Measurements from ENCODE around the gene APAF1.
"Not testable (repeated sequence)": the region's sequence is repeated elsewhere in the genome, so short reads cannot be mapped to it uniquely, and the experiment has no call there.

APAF1 gene

GRCh38 chr12:98644712-98645571 is at the start of gene APAF1, which contains the start of gene IKBIP:
TSS of gene APAF1 (plus strand) at chr12:98645290. CDS start at chr12:98648360, 3,070 bp downstream.
TSS of gene IKBIP (minus strand) at chr12:98644788. CDS start at chr12:98644701, 87 bp downstream.
- peak; percentile 97 for DNase-seq (ENCODE audit: low spot score)

GRCh38 chr12:98597313-98597712 is 47.8 kb upstream of the APAF1 start:
- not testable (repeated sequence) for DNase-seq (ENCODE audit: low spot score)

GRCh38 chr12:98601924-98602323 is 43.2 kb upstream of the APAF1 start:
- no peak for DNase-seq (ENCODE audit: low spot score)

GRCh38 chr12:98606359-98606988 is 38.6 kb upstream of the APAF1 start:
- no peak for DNase-seq (ENCODE audit: low spot score)

GRCh38 chr12:98610596-98610995 is 34.5 kb upstream of the APAF1 start:
- DNase-seq (ENCODE audit: low spot score) = no peak

- no peak for DNase-seq (ENCODE audit: low spot score)
Measured at GRCh38 chr12:98612696-98613334, 32.3 kb upstream of the APAF1 start.

GRCh38 chr12:98618952-98619351 is 26.1 kb upstream of the APAF1 start:
- no peak for DNase-seq (ENCODE audit: low spot score)

GRCh38 chr12:98635657-98636323 is 9.3 kb upstream of the APAF1 start:
- peak; percentile 23 for DNase-seq (ENCODE audit: low spot score)

- no peak for DNase-seq (ENCODE audit: low spot score)
Measured at GRCh38 chr12:98637068-98637467, 8.0 kb upstream of the APAF1 start.

GRCh38 chr12:98638009-98638408 is 7.1 kb upstream of the APAF1 start:
- no peak for DNase-seq (ENCODE audit: low spot score)

GRCh38 chr12:98639491-98639890 is 5.6 kb upstream of the APAF1 start:
- no peak for DNase-seq (ENCODE audit: low spot score)

GRCh38 chr12:98642801-98643200 is 2.3 kb upstream of the APAF1 start:
- DNase-seq (ENCODE audit: low spot score) = not testable (repeated sequence)

GRCh38 chr12:98644433-98644711 is 718 bp upstream of the APAF1 start:
- no peak for DNase-seq (ENCODE audit: low spot score)

- peak; percentile 22 for DNase-seq (ENCODE audit: low spot score)
Measured at GRCh38 chr12:98645572-98646067, 530 bp downstream of the APAF1 start.

- DNase-seq (ENCODE audit: low spot score) = no peak
Measured at GRCh38 chr12:98646294-98647090, 1.4 kb downstream of the APAF1 start.

- no peak for DNase-seq (ENCODE audit: low spot score)
Measured at GRCh38 chr12:98651328-98651727, 6.2 kb downstream of the APAF1 start.

- DNase-seq (ENCODE audit: low spot score) = peak; percentile 29
Measured at GRCh38 chr12:98653866-98654493, 8.9 kb downstream of the APAF1 start.

GRCh38 chr12:98656289-98657101 is 11.4 kb downstream of the APAF1 start:
- no peak for DNase-seq (ENCODE audit: low spot score)

- DNase-seq (ENCODE audit: low spot score) = no peak
Measured at GRCh38 chr12:98660521-98660920, 15.4 kb downstream of the APAF1 start.

GRCh38 chr12:98669751-98670150 is 24.7 kb downstream of the APAF1 start:
- DNase-seq (ENCODE audit: low spot score) = no peak

Measured in iPS-NIHi11 (cell line).